Measurements from ENCODE around the gene VPS18. TPM values are rescaled to one million over a fixed set of nuclear protein-coding genes. Genes with fewer than 3 reads are reported as not detected.

The VPS18 gene
- total RNA-seq, 4 donors from 2014 or later, result 15.7 to 26.8 (median 23.8) TPM

- H3K4me3 ChIP-seq, result peak overlapping the region; percentile 53 to 81 (median 60)
- peak overlapping the region; percentile 79 to 94 (median 80) for H3K27ac ChIP-seq
- H3K36me3 ChIP-seq, result peaks cover 0 to 6% (median 0%) of the 10 kb centered on the region in 3 donors
- no peaks in the 10 kb centered on the region for H3K27me3 ChIP-seq
- no peaks in the 10 kb centered on the region for H3K9me3 ChIP-seq
- no peak for DNase-seq
- TF ChIP-seq CTCF (IDR thresholded peaks at IDR 0.05) (no peak), POLR2A (IDR thresholded peaks at IDR 0.05) (no peak)
- H3K4me1 ChIP-seq, result peaks cover 0 to 33% (median 12%) of the 10 kb centered on the region in 4 donors
Observed at GRCh38 chr15:40942337-40942854, 48.1 kb downstream of the VPS18 start.

- DNase-seq, result no peak
- H3K27me3 ChIP-seq, result no peaks in the 10 kb centered on the region
- no peak overlapping the region for H3K27ac ChIP-seq
- H3K4me1 ChIP-seq, result peaks cover 0 to 33% (median 12%) of the 10 kb centered on the region in 4 donors
- peak overlapping the region in 2 of 4 donors; percentile 58 to 61 for H3K4me3 ChIP-seq
- peaks cover 0 to 1% (median 0%) of the 10 kb centered on the region in 3 donors for H3K36me3 ChIP-seq
- TF ChIP-seq CTCF (IDR thresholded peaks at IDR 0.05) (no peak), POLR2A (IDR thresholded peaks at IDR 0.05) (no peak)
- H3K9me3 ChIP-seq, result no peaks in the 10 kb centered on the region
Observed at GRCh38 chr15:40942878-40943277, 48.6 kb downstream of the VPS18 start.

GRCh38 chr15:40943764-40944365, 49.6 kb downstream of the VPS18 start:
- peaks cover 0 to 28% (median 12%) of the 10 kb centered on the region in 4 donors for H3K4me1 ChIP-seq
- H3K27me3 ChIP-seq, result no peaks in the 10 kb centered on the region
- TF ChIP-seq CTCF (IDR thresholded peaks at IDR 0.05) (no peak), POLR2A (IDR thresholded peaks at IDR 0.05) (no peak)
- H3K9me3 ChIP-seq, result no peaks in the 10 kb centered on the region
- no peak for DNase-seq
- no peak overlapping the region for H3K4me3 ChIP-seq
- no peaks in the 10 kb centered on the region for H3K36me3 ChIP-seq
- no peak overlapping the region for H3K27ac ChIP-seq

GRCh38 chr15:40944510-40945296, 50.5 kb downstream of the VPS18 start:
- peaks cover 0 to 28% (median 12%) of the 10 kb centered on the region in 4 donors for H3K4me1 ChIP-seq
- TF ChIP-seq POLR2A (IDR thresholded peaks at IDR 0.05) (no peak), CTCF (IDR thresholded peaks at IDR 0.05) (no peak)
- H3K9me3 ChIP-seq, result no peaks in the 10 kb centered on the region
- no peak overlapping the region for H3K27ac ChIP-seq
- no peak overlapping the region for H3K4me3 ChIP-seq
- no peaks in the 10 kb centered on the region for H3K36me3 ChIP-seq
- H3K27me3 ChIP-seq, result no peaks in the 10 kb centered on the region
- no peak for DNase-seq

- Histone ChIP-seq H3K27me3 (no peaks in the 10 kb centered on the region), H3K4me3 (no peak overlapping the region), H3K27ac (peak overlapping the region in 1 of 4 donors; percentile 63), H3K9me3 (no peaks in the 10 kb centered on the region), H3K4me1 (peaks cover 0 to 6% (median 0%) of the 10 kb centered on the region in 4 donors), H3K36me3 (no peaks in the 10 kb centered on the region)
- DNase-seq, result peak in 1 of 3 donors; percentile 15
- TF ChIP-seq CTCF (IDR thresholded peaks at IDR 0.05) (no peak), POLR2A (IDR thresholded peaks at IDR 0.05) (no peak)
Observed at GRCh38 chr15:40948706-40949473, 54.6 kb downstream of the VPS18 start.

Data from Peyer's patch (tissue), 4 donors.